GM12801 (cell line): ENCODE results near the gene PPP4R1.

Experiments
- CTCF ChIP-seq: IDR thresholded peaks from one replicate; pipeline ENCODE4 v1.5.1; 2011; ENCODE audit warnings: control low read depth; ENCODE audit not compliant: insufficient read length; ENCODE audit errors: extremely low read depth

PPP4R1 gene

GRCh38 chr18:9649164-9649540 is 34.8 kb upstream of the PPP4R1 start:
- TF ChIP-seq CTCF = no peak

DNA sequence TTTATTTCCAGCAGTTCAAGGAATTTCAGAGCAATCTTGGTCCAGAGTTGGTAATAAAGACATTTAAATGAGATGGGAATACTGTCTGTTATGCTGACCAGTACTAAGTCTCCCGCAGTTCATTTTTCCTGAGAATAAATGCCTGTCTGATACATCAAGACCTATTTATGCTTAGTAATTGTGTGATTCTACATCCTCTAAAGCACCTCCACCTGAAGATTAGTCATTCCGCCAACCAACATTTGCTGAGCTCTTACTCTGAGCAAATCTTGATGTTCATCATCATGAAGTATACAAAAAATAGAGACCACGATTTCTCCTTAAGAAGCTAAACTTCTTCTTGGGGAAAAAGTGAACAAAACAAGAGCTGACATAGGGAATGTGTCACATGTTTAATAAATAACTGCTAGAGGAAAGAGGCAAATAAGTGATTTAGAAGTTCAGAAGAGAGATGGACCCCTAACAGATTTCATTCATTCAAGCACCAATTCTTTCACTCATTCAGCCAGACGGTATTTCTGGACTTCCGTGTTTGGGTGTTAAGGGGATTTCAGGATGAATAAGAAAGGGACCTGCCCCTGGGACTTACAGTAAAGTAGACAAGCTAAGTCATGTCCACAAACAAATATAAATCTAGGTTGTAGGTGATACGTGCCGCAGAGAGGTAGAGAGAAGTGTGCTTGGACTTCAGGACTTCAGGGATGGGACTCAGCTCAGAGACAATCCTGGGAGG is 34.2 kb upstream of the PPP4R1 start:
- no peak for TF ChIP-seq CTCF

- no peak for TF ChIP-seq CTCF
These were observed 33.4 kb upstream of the PPP4R1 start for GRCh38 chr18:9647496-9648323.

GRCh38 chr18:9643549-9643948 is 29.2 kb upstream of the PPP4R1 start:
- TF ChIP-seq CTCF = no peak

- no peak for TF ChIP-seq CTCF
These were observed 28.6 kb upstream of the PPP4R1 start for GRCh38 chr18:9642799-9643462.

DNA sequence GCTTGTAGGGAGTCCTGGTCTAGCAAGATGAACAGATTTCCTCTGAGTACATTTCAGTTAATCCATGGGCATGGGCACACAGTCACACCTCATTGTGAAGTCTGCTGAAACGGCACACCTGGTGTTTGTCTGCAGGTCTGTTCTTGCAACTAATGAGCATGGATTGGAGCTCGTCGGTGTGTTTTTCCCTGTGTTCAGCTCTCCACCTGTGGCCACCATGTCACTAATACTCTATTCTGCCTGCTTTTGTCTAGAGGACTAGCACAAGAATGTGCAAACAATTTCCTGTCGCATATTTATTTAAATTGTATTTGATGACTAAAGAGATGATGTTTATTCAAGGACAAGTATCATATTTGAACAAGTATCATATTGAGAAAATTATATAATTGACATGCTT is 24.5 kb upstream of the PPP4R1 start:
- TF ChIP-seq CTCF = no peak

- no peak for TF ChIP-seq CTCF
These were observed 22.8 kb upstream of the PPP4R1 start for GRCh38 chr18:9637036-9637767.
